Endodermal cell (in vitro differentiated cells): ENCODE measurements around the gene CREBBP. TPM values are rescaled to one million over a fixed set of nuclear protein-coding genes. Genes with fewer than 3 reads are reported as not detected.

Experiments
- DNase-seq: peaks from one replicate; pipeline ENCODE4 v3.0.0-alpha.2; 2017
- H3K27ac ChIP-seq: 2 replicates; pipeline ENCODE4 v1.5.1; 2013; ENCODE audit warnings: mild to moderate bottlenecking, low read depth, low read length, moderate library complexity
- H3K27me3 ChIP-seq: 2 replicates; pipeline ENCODE4 v1.6.1; 2013; ENCODE audit warnings: mild to moderate bottlenecking, low read length, moderate library complexity; ENCODE audit not compliant: insufficient read depth, control insufficient read depth, poor library complexity, severe bottlenecking
- H3K36me3 ChIP-seq: 2 replicates; pipeline ENCODE4 v1.7.0; 2013; ENCODE audit warnings: mild to moderate bottlenecking, low read length, moderate library complexity; ENCODE audit not compliant: control insufficient read depth, insufficient read depth
- H3K4me1 ChIP-seq: one replicate; pipeline ENCODE4 v1.7.0; 2013; ENCODE audit warnings: low read length; ENCODE audit not compliant: control insufficient read depth, insufficient read depth
- H3K4me3 ChIP-seq: 2 replicates; pipeline ENCODE4 v1.5.1; 2013; ENCODE audit warnings: mild to moderate bottlenecking, low read length, moderate library complexity
- H3K9ac ChIP-seq: 2 replicates; pipeline ENCODE4 v1.6.1; 2013; ENCODE audit warnings: mild to moderate bottlenecking, low read length, moderate library complexity; ENCODE audit not compliant: poor library complexity, severe bottlenecking; ENCODE audit errors: extremely low read depth
- H3K9me3 ChIP-seq: 2 replicates; pipeline ENCODE4 v1.6.1; 2013; ENCODE audit warnings: mild to moderate bottlenecking, low read length, moderate library complexity; ENCODE audit not compliant: control insufficient read depth
- H3K27ac Mint-ChIP-seq: 2 replicates; pipeline ENCODE4 v1.8.0; 2020; ENCODE audit warnings: mixed read lengths
- H3K27me3 Mint-ChIP-seq: 2 replicates; pipeline ENCODE4 v1.8.0; 2021; ENCODE audit warnings: mild to moderate bottlenecking, mixed read lengths; ENCODE audit not compliant: insufficient read depth
- H3K36me3 Mint-ChIP-seq: 2 replicates; pipeline ENCODE4 v1.8.0; 2020; ENCODE audit warnings: low read depth, mixed read lengths
- H3K4me1 Mint-ChIP-seq: 2 replicates; pipeline ENCODE4 v1.8.0; 2020; ENCODE audit warnings: mixed read lengths
- H3K4me3 Mint-ChIP-seq: 2 replicates; pipeline ENCODE4 v1.8.0; 2020; ENCODE audit warnings: mild to moderate bottlenecking, moderate library complexity, mixed read lengths
- H3K9me3 Mint-ChIP-seq: 2 replicates; pipeline ENCODE4 v1.8.0; 2020; ENCODE audit warnings: mild to moderate bottlenecking, mixed read lengths
- WGBS, 2 experiments: methylation state at CpG; one replicate each; pipeline versions ENCODE4 v1.1.5 to v1.1.7; 2013; ENCODE audit warnings: missing lambda C conversion rate in 2 of 2, mixed read lengths in 1 of 2; ENCODE audit not compliant: insufficient coverage in 1 of 2, insufficient read length in 1 of 2; 5-methylcytosine and 5-hydroxymethylcytosine counted together
- total RNA-seq, 2 donors: library from RNA; stranded (reverse); fragmentation: NEBNext Ultra II Directional in 1 of 2; extraction: Animal tissue kit (Norgen Biotek cat#: 25700) in 1 of 2; gene quantifications; 2 replicates in 1 of 2; 3 replicates in 1 of 2; pipeline ENCODE4 v1.2.1, GENCODE V29; 2021
- TF ChIP-seq, protein P1 (sequence below): fragments of 200-600 bp; sonication (generic); conservative IDR thresholded peaks from 2 replicates; pipeline ENCODE4 v1.5.0; 2021; ENCODE audit warnings: antibody characterized with exemption, mild to moderate bottlenecking

CREBBP gene
- total RNA-seq, 2 donors from 2014 or later = 71.1 to 103 TPM

DNA sequence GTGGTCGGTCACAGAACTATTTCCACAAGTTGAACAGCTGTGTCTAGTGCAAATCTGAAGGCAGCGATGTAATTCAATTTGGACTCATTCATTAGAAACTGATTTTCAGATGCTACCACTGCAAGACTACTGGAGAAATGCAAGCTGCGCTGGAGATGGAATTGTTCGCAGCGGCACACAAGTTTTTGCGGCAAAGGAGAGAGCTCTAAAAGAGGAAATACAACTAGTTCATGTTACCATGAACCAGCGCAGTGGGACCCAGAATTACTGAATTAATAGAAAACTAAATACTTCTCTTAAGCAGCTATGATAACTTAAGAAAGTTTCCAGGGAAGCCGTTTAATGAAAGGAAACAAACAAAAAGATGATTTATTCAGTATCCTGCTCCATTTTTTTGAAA lies 1.9 kb downstream of the CREBBP start:
- H3K27ac Mint-ChIP-seq = peak overlapping the region; percentile 88
- Histone ChIP-seq H3K4me1 (peaks cover 5% of the 10 kb centered on the region), H3K36me3 (peaks cover 6% of the 10 kb centered on the region), H3K9me3 (no peaks in the 10 kb centered on the region), H3K9ac (peak overlapping the region; percentile 63), H3K27ac (no peak overlapping the region), H3K27me3 (no peaks in the 10 kb centered on the region), H3K4me3 (peak overlapping the region; percentile 88)
- no peaks in the 10 kb centered on the region for H3K9me3 Mint-ChIP-seq
- DNase-seq = no peak
- H3K4me3 Mint-ChIP-seq = peak overlapping the region; percentile 89
- 79 to 84% methylated on average over 8 of the region's 8 CpGs for WGBS, 2 experiments
- peaks cover 25% of the 10 kb centered on the region for H3K36me3 Mint-ChIP-seq
- no peaks in the 10 kb centered on the region for H3K27me3 Mint-ChIP-seq
- H3K4me1 Mint-ChIP-seq = peaks cover 45% of the 10 kb centered on the region
- TF ChIP-seq, protein P1, sequence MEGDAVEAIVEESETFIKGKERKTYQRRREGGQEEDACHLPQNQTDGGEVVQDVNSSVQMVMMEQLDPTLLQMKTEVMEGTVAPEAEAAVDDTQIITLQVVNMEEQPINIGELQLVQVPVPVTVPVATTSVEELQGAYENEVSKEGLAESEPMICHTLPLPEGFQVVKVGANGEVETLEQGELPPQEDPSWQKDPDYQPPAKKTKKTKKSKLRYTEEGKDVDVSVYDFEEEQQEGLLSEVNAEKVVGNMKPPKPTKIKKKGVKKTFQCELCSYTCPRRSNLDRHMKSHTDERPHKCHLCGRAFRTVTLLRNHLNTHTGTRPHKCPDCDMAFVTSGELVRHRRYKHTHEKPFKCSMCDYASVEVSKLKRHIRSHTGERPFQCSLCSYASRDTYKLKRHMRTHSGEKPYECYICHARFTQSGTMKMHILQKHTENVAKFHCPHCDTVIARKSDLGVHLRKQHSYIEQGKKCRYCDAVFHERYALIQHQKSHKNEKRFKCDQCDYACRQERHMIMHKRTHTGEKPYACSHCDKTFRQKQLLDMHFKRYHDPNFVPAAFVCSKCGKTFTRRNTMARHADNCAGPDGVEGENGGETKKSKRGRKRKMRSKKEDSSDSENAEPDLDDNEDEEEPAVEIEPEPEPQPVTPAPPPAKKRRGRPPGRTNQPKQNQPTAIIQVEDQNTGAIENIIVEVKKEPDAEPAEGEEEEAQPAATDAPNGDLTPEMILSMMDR = no peak

DNA sequence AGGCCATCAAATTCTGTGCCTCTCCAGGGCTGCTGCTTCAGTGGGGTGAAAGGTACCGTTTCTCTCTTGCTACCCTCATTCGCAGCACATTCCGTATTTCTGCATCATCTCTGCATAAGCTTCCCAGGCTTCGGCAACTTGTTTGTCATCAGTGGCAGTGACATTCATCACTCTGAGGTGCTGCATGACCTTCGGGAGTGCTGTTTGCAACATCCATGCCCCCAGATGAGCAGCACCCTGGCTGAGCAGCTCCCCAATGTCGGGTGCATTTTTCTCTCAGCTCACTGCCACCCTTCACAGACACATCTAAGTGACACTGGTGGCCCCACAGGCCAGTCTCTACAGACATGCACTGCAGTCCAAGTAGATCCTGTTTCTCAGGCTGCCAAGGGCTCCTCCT lies 3.8 kb downstream of the CREBBP start:
- Histone ChIP-seq H3K9ac (no peak overlapping the region), H3K27me3 (no peaks in the 10 kb centered on the region), H3K9me3 (no peaks in the 10 kb centered on the region), H3K27ac (no peak overlapping the region), H3K36me3 (peaks cover 6% of the 10 kb centered on the region), H3K4me1 (peaks cover 8% of the 10 kb centered on the region), H3K4me3 (no peak overlapping the region)
- 93% methylated on average over 5 to 6 of the region's 6 CpGs for WGBS, 2 experiments
- Mint-ChIP-seq H3K27ac (no peak overlapping the region), H3K4me3 (peak overlapping the region; percentile 30), H3K36me3 (peaks cover 25% of the 10 kb centered on the region), H3K4me1 (peaks cover 62% of the 10 kb centered on the region), H3K27me3 (no peaks in the 10 kb centered on the region), H3K9me3 (no peaks in the 10 kb centered on the region)
- DNase-seq = no peak
- TF ChIP-seq, protein P1 = no peak

DNA sequence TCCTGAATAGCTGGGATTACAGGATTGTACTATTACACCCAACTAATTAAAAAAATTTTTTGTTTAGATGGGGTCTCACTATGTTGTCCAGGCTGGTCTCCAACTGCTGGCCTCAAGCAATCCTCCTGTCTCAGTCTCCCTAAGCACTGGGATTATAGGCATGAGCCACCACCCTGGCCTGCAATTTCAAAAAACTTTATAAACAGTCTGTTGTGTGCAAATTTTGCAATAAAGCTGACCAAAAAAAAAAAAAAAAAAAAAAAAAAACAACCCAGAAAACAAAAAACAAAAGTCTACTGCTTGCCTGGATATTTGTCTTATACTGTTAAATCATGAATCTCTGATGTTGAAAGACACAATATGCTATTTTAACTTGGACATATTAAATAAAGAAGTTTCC lies 4.4 kb downstream of the CREBBP start:
- no peaks in the 10 kb centered on the region for H3K27me3 Mint-ChIP-seq

More for the DNA sequence above, 4.4 kb downstream of the CREBBP start:
- H3K4me3 Mint-ChIP-seq = no peak overlapping the region
- H3K4me1 Mint-ChIP-seq = peaks cover 66% of the 10 kb centered on the region
- Histone ChIP-seq H3K36me3 (peaks cover 6% of the 10 kb centered on the region), H3K4me3 (no peak overlapping the region), H3K27me3 (no peaks in the 10 kb centered on the region), H3K9ac (no peak overlapping the region), H3K9me3 (no peaks in the 10 kb centered on the region), H3K27ac (no peak overlapping the region), H3K4me1 (peaks cover 11% of the 10 kb centered on the region)
- H3K9me3 Mint-ChIP-seq = no peaks in the 10 kb centered on the region
- no peak overlapping the region for H3K27ac Mint-ChIP-seq
- TF ChIP-seq, protein P1 = no peak
- H3K36me3 Mint-ChIP-seq = peaks cover 25% of the 10 kb centered on the region
- DNase-seq = no peak
